ENCODE results near the gene NFAT5.
"Not testable (repeated sequence)": the region's sequence is repeated elsewhere in the genome, so short reads cannot be mapped to it uniquely, and the experiment has no call there.

NFAT5 gene

GRCh38 chr16:69537706-69538080, 28.1 kb upstream of the NFAT5 start:
- Mint-ChIP-seq H3K27me3 (no peaks in the 10 kb centered on the region), H3K9me3 (ENCODE audit: low read depth) (no peaks in the 10 kb centered on the region), H3K4me1 (ENCODE audit: low read depth) (peaks cover 12% of the 10 kb centered on the region), H3K36me3 (no peaks in the 10 kb centered on the region), H3K4me3 (no peak overlapping the region), H3K27ac (no peak overlapping the region)

- Mint-ChIP-seq H3K36me3 (no peaks in the 10 kb centered on the region), H3K4me1 (ENCODE audit: low read depth) (peaks cover 7% of the 10 kb centered on the region), H3K4me3 (no peak overlapping the region), H3K27me3 (no peaks in the 10 kb centered on the region), H3K27ac (no peak overlapping the region), H3K9me3 (ENCODE audit: low read depth) (no peaks in the 10 kb centered on the region)
Observed at GRCh38 chr16:69538808-69539207, 27.0 kb upstream of the NFAT5 start.

GRCh38 chr16:69542974-69543373, 22.8 kb upstream of the NFAT5 start:
- Mint-ChIP-seq H3K4me3 (no peak overlapping the region), H3K9me3 (ENCODE audit: low read depth) (no peaks in the 10 kb centered on the region), H3K27me3 (no peaks in the 10 kb centered on the region), H3K36me3 (no peaks in the 10 kb centered on the region), H3K27ac (no peak overlapping the region), H3K4me1 (ENCODE audit: low read depth) (no peaks in the 10 kb centered on the region)

GRCh38 chr16:69544088-69544487, 21.7 kb upstream of the NFAT5 start:
- no peaks in the 10 kb centered on the region for H3K36me3 Mint-ChIP-seq
- no peak overlapping the region for H3K4me3 Mint-ChIP-seq
- no peaks in the 10 kb centered on the region for H3K27me3 Mint-ChIP-seq
- no peaks in the 10 kb centered on the region for H3K9me3 Mint-ChIP-seq (ENCODE audit: low read depth)
- H3K27ac Mint-ChIP-seq = no peak overlapping the region
- no peaks in the 10 kb centered on the region for H3K4me1 Mint-ChIP-seq (ENCODE audit: low read depth)

GRCh38 chr16:69546663-69547062, 19.1 kb upstream of the NFAT5 start:
- not testable (repeated sequence) for H3K36me3 Mint-ChIP-seq; H3K9me3 Mint-ChIP-seq (ENCODE audit: low read depth); H3K4me3 Mint-ChIP-seq; H3K27ac Mint-ChIP-seq; H3K4me1 Mint-ChIP-seq (ENCODE audit: low read depth); H3K27me3 Mint-ChIP-seq

- Mint-ChIP-seq H3K27me3 (no peaks in the 10 kb centered on the region), H3K4me3 (no peak overlapping the region), H3K4me1 (ENCODE audit: low read depth) (peaks cover 12% of the 10 kb centered on the region), H3K27ac (no peak overlapping the region), H3K9me3 (ENCODE audit: low read depth) (no peaks in the 10 kb centered on the region), H3K36me3 (peaks cover 2% of the 10 kb centered on the region)
Observed at GRCh38 chr16:69553332-69553731, 12.4 kb upstream of the NFAT5 start.

- H3K36me3 Mint-ChIP-seq = peaks cover 2% of the 10 kb centered on the region
- peak overlapping the region; percentile 18 for H3K27ac Mint-ChIP-seq
- no peaks in the 10 kb centered on the region for H3K27me3 Mint-ChIP-seq
- no peak overlapping the region for H3K4me3 Mint-ChIP-seq
- H3K9me3 Mint-ChIP-seq (ENCODE audit: low read depth) = no peaks in the 10 kb centered on the region
- H3K4me1 Mint-ChIP-seq (ENCODE audit: low read depth) = peaks cover 12% of the 10 kb centered on the region
Observed at GRCh38 chr16:69554495-69554894, 11.3 kb upstream of the NFAT5 start.

GRCh38 chr16:69555437-69555836, 10.3 kb upstream of the NFAT5 start:
- H3K27me3 Mint-ChIP-seq = no peaks in the 10 kb centered on the region
- no peak overlapping the region for H3K4me3 Mint-ChIP-seq
- no peak overlapping the region for H3K27ac Mint-ChIP-seq
- peaks cover 12% of the 10 kb centered on the region for H3K4me1 Mint-ChIP-seq (ENCODE audit: low read depth)
- peaks cover 2% of the 10 kb centered on the region for H3K36me3 Mint-ChIP-seq
- no peaks in the 10 kb centered on the region for H3K9me3 Mint-ChIP-seq (ENCODE audit: low read depth)

GRCh38 chr16:69555867-69556266, 9.9 kb upstream of the NFAT5 start:
- Mint-ChIP-seq H3K36me3 (peaks cover 2% of the 10 kb centered on the region), H3K9me3 (ENCODE audit: low read depth) (no peaks in the 10 kb centered on the region), H3K27me3 (no peaks in the 10 kb centered on the region), H3K4me3 (no peak overlapping the region), H3K27ac (no peak overlapping the region), H3K4me1 (ENCODE audit: low read depth) (peaks cover 14% of the 10 kb centered on the region)

GRCh38 chr16:69559164-69559563, 6.6 kb upstream of the NFAT5 start:
- Mint-ChIP-seq H3K4me1 (ENCODE audit: low read depth) (peaks cover 37% of the 10 kb centered on the region), H3K4me3 (no peak overlapping the region), H3K27me3 (no peaks in the 10 kb centered on the region), H3K36me3 (peaks cover 2% of the 10 kb centered on the region), H3K27ac (no peak overlapping the region), H3K9me3 (ENCODE audit: low read depth) (no peaks in the 10 kb centered on the region)

GRCh38 chr16:69561367-69561766, 4.4 kb upstream of the NFAT5 start:
- H3K27me3 Mint-ChIP-seq; H3K9me3 Mint-ChIP-seq (ENCODE audit: low read depth); H3K4me3 Mint-ChIP-seq; H3K36me3 Mint-ChIP-seq: not testable (repeated sequence)
- Mint-ChIP-seq H3K27ac (peak overlapping the region; percentile 22), H3K4me1 (ENCODE audit: low read depth) (peaks cover 28% of the 10 kb centered on the region)

- no peaks in the 10 kb centered on the region for H3K27me3 Mint-ChIP-seq
- peaks cover 28% of the 10 kb centered on the region for H3K4me1 Mint-ChIP-seq (ENCODE audit: low read depth)
- peak overlapping the region; percentile 25 for H3K4me3 Mint-ChIP-seq
- H3K36me3 Mint-ChIP-seq = peaks cover 2% of the 10 kb centered on the region
- peak overlapping the region; percentile 43 for H3K27ac Mint-ChIP-seq
- no peaks in the 10 kb centered on the region for H3K9me3 Mint-ChIP-seq (ENCODE audit: low read depth)
Observed at GRCh38 chr16:69561901-69562300, 3.9 kb upstream of the NFAT5 start.

- Mint-ChIP-seq H3K36me3 (peaks cover 3% of the 10 kb centered on the region), H3K27ac (peak overlapping the region; percentile 28), H3K27me3 (no peaks in the 10 kb centered on the region), H3K4me3 (no peak overlapping the region), H3K4me1 (ENCODE audit: low read depth) (peaks cover 34% of the 10 kb centered on the region), H3K9me3 (ENCODE audit: low read depth) (no peaks in the 10 kb centered on the region)
Observed at GRCh38 chr16:69562813-69563212, 3.0 kb upstream of the NFAT5 start.

GRCh38 chr16:69563605-69564580, 1.9 kb upstream of the NFAT5 start:
- Mint-ChIP-seq H3K4me1 (ENCODE audit: low read depth) (peaks cover 38% of the 10 kb centered on the region), H3K27me3 (no peaks in the 10 kb centered on the region), H3K36me3 (peaks cover 3% of the 10 kb centered on the region), H3K9me3 (ENCODE audit: low read depth) (no peaks in the 10 kb centered on the region), H3K27ac (peak overlapping the region; percentile 99), H3K4me3 (peak overlapping the region; percentile 94)

- Mint-ChIP-seq H3K4me3 (peak overlapping the region; percentile 94), H3K27me3 (no peaks in the 10 kb centered on the region), H3K36me3 (peaks cover 3% of the 10 kb centered on the region), H3K9me3 (ENCODE audit: low read depth) (no peaks in the 10 kb centered on the region), H3K27ac (peak overlapping the region; percentile 99), H3K4me1 (ENCODE audit: low read depth) (peaks cover 48% of the 10 kb centered on the region)
Observed at GRCh38 chr16:69564845-69565670, 708 bp upstream of the NFAT5 start.
